Astrocyte of the cerebellum (primary cell): ENCODE measurements around the gene PLXNB3.
"Not testable (repeated sequence)": the region's sequence is repeated elsewhere in the genome, so short reads cannot be mapped to it uniquely, and the experiment has no call there.

ENCODE experiments used
- DNase-seq: peaks from one replicate; pipeline ENCODE4 v3.0.0-alpha.2; 2011; ENCODE audit warnings: low read depth
- H3K4me3 ChIP-seq: 2 replicates; pipeline ENCODE4 v1.5.1; 2011; ENCODE audit warnings: mild to moderate bottlenecking, low read depth, low read length, moderate library complexity
- in situ Hi-C: cut with HindIII; loops from 2 replicates; pipeline ENCODE4 v1.10.0; 2017; ENCODE audit warnings: low sequenced_read_pairs
- TF ChIP-seq, protein P1 (sequence below): IDR thresholded peaks from 2 replicates; pipeline ENCODE4 v1.5.1; 2012; ENCODE audit warnings: low read length, low read depth, moderate library complexity, mild to moderate bottlenecking; ENCODE audit errors: missing control alignments

The PLXNB3 gene

DNA sequence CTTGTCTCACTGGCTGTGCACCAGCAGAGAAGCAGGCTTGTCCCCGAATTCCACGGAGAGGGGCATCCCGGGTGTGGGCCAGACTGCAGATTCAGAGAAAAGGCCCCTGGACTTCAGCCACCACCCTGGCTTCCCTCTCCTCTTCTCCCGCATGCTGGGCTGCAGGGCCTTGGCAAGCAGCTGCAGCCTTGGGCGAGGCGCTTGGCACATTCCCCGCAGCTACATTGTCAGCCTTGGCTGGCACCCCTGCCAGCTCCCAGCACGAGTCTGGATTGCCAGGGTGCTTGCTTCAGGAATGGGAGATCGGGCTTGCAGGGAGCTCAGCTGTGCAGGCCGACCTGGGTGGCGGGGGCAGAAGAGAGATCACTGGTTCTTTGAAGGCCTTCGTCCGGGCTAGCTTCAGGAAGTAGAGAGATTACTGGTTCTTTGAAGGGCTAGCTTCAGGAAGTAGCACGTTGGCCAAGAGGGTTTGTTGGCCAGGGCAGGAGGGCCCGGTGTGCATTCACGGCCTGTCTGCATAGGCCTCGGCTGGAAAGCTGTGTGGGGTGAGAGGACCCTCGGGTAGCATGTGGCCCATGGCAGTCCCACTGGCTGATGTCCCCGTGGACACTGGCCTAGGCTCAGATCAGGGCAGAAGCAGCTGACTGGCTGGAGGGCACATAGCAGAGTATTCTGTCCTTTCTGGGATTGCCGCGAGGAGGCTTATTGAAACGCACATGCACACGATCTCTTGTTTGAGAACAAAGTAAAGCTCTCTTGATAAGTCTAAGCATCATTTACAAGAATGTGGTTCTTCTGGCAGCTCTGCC is 36.7 kb upstream of the PLXNB3 start:
- DNase-seq = no peak
- in situ Hi-C loops = no loop called here
- TF ChIP-seq, protein P1, sequence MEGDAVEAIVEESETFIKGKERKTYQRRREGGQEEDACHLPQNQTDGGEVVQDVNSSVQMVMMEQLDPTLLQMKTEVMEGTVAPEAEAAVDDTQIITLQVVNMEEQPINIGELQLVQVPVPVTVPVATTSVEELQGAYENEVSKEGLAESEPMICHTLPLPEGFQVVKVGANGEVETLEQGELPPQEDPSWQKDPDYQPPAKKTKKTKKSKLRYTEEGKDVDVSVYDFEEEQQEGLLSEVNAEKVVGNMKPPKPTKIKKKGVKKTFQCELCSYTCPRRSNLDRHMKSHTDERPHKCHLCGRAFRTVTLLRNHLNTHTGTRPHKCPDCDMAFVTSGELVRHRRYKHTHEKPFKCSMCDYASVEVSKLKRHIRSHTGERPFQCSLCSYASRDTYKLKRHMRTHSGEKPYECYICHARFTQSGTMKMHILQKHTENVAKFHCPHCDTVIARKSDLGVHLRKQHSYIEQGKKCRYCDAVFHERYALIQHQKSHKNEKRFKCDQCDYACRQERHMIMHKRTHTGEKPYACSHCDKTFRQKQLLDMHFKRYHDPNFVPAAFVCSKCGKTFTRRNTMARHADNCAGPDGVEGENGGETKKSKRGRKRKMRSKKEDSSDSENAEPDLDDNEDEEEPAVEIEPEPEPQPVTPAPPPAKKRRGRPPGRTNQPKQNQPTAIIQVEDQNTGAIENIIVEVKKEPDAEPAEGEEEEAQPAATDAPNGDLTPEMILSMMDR = no peak
- peak overlapping the region; percentile 15 for H3K4me3 ChIP-seq

DNA sequence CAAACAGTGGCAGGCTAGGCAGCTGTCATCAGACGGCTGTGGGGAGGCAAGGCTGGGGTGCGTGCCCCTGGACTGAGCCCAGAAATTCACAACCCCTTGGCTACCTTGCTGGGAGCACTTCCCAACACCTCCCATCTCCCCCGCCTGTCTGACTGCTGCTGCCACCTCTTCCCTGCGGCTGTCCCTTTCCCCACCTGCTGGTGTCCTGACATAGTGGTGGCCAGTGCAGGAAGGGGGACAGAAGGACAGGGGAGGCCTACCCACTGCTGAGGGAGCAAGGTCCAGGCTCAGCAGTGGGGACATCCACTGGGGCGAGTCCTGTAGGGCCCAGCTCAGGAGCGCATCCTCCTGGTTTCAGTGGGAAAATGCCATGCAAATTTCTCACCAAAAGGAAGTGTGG is 36.0 kb upstream of the PLXNB3 start:
- DNase-seq = no peak
- TF ChIP-seq, protein P1 = no peak
- H3K4me3 ChIP-seq = no peak overlapping the region
- in situ Hi-C loops = no loop called here

DNA sequence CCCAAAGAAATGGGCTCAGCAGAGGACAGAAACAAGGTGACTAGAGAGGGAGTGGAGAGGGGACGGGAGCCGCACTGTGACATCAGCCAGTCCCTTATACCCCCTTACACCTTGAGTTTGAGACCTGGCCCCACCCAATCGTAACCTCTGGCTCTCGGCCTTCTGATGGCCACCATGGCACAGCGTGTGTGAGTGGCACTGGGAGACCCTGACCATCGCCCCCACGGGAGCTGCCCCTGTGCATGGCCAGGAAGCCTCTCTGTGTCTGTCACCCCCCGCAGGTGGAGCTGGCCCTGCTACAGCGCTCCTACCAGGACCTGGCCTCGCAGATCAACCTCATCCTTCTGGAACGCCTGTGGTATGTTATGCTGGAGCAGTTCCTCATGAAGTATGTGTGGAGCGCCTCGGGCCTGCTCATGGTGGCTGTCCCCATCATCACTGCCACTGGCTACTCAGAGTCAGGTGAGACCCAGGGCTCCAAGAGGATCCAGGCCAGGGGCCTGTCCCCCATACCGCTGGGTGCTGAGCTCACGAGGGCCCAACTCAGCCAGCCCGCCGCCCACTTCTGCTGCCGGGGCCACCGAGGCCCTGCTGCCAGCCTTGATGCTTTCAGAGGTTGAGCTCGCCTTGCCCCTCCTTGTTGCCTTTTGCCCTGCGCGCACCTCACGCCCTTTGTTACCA is 35.0 kb upstream of the PLXNB3 start:
- no peak overlapping the region for H3K4me3 ChIP-seq
- in situ Hi-C loops = no loop called here

GRCh38 chrX:153730115-153730514 is 33.9 kb upstream of the PLXNB3 start:
- H3K4me3 ChIP-seq, DNase-seq, in situ Hi-C loops: not testable (repeated sequence)

More for the DNA sequence above, 35.0 kb upstream of the PLXNB3 start:
- no peak for DNase-seq
- TF ChIP-seq, protein P1 = no peak

GRCh38 chrX:153731117-153731844 is 32.8 kb upstream of the PLXNB3 start:
- H3K4me3 ChIP-seq = no peak overlapping the region
- in situ Hi-C loops = no loop called here
- no peak for DNase-seq
- TF ChIP-seq, protein P1 = no peak

DNA sequence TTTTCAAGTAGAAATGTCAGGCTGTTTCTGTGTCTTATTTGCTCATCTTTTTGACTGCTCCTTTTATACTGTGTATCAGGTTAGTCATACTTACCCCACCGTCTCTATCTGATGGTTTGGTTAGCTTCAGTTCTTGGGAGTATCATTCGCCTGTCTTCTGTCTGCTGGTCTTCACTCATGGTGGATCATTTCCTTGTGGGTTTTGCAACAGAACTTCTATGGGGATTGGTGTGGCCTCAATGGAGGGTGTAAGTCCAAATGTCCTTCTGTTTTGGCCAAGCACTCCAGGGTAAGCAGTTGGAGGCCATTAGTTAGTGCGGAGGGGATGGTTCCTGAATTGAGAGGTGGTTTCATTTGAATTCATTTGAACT is 32.2 kb upstream of the PLXNB3 start:
- H3K4me3 ChIP-seq = no peak overlapping the region
- in situ Hi-C loops = no loop called here
- TF ChIP-seq, protein P1 = no peak
- no peak for DNase-seq
